NCI-H1436 treated with DMSO at 0.1 percent for 48 hours (cell line): Measurements from ENCODE around the gene FLT3LG.

Experiments used
- DNase-seq: peaks from one replicate; lab custom pipeline; 2025; lab: John Stamatoyannopoulos, UW

Gene FLT3LG

GRCh38 chr19:49473868-49474541 lies at the start of gene FLT3LG:
Gene FLT3LG, plus strand, starts transcription at chr19:49474215. Its CDS starts 425 bp downstream, at chr19:49474640.
- DNase-seq = no peak

DNA sequence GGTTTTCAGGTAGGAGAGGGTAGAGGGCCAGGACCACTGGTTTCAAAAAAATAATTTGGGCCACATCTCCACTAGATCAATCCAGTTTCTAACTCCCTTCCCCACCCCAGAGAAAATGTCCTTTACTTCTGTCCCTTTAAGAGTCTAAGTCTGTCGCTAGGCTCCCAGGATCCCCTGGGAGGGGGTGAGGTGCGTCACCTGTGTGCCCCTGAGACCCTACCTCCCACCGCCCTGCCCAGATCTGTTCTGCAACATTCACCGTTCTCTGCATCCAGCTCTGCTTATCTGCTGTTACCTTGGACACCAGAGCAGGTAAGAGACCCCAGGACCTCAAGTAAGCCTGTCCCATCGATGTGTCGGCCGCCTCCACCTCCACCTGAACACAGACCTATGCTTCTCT lies 48.8 kb upstream of the FLT3LG start, which contains the start of gene GFY:
Gene GFY (plus strand): TSS at position 211 of the 400 bp plus-strand sequence. CDS start 1,043 bp downstream, outside the sequence.
- DNase-seq = no peak

DNA sequence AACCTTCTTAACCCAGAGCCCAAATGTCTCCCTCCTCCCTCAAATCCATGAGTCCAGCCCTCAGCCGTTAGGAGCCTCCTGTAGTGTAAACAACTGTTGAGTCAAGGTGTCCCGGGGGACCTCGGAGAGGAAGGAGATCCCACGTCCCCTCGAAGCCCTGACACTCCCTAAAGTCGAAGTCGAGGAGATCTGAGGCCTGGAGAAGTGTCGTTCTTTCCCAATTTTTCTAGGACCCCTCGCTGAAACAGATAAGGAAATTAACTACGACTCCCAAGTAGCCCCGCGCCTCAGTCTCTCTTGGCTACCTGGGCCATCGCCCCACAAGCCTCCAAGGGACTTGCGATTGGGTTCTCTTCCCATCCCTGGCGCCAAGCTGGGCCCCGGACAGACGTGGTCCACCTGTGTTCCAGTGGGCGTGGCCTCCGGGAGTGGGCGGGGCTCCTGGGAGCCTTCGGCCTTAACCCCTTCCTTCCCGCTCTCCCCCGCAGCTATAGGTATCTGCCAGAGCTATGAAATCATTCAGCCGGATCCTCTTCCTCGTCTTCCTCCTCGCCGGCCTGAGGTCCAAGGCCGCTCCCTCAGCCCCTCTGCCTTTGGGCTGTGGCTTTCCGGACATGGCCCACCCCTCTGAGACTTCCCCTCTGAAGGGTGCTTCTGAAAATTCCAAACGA lies 48.0 kb upstream of the FLT3LG start:
- DNase-seq = no peak

DNA sequence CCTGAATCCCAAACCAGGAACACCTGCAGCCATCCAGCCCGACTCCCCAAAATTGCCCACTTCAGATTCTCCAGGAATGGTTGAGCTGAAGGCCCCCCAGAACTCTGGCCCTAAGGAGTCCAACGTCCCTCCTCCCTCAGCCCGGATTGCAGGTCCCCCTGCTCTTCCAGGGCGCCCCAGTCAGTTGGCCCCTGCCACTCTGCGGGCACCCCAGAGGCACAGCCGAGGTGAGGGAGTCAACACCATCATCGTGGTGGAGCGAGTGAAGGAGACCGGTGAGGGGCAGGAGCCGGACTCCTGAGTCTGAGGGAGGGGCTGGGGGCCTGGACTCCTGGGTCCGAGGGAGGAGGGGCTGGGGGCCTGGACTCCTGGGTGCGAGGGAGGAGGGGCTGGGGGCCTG lies 46.7 kb upstream of the FLT3LG start:
- no peak for DNase-seq

GRCh38 chr19:49427855-49428546 lies 46.0 kb upstream of the FLT3LG start:
- DNase-seq = no peak

GRCh38 chr19:49428547-49429451 lies 45.2 kb upstream of the FLT3LG start:
- no peak for DNase-seq

- DNase-seq = no peak
Measured at GRCh38 chr19:49430172-49430677, 43.8 kb upstream of the FLT3LG start.

DNA sequence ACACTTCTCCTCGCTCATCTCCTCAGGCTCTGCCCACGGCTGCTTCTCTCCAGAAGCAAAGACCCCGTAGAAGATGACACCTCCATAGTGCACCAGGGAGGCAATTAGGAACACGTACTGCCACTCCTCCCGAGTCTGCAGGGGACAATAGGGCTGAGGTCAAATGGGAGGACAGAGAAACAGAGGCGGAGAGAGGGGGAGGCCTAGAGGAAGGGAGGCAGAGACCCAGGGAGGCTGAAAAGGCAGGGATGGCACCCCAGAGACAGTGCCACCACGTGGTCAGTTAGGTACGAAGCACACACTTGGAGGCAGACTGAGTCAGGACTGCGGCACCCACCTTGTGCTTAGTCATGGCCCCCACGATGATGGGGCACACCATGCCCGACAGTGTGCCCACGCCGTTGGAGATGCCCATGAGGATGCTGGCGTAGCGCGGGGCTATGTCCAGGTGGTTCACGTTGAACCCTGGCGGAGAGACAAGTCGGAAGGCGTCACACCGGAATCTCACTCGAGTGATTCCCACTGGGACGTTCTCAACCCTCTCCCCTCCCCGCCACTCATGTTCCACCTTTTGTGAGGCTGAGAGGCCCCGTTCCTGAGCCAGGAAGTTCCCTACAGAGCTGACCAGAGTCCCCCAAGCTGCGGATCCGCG lies 43.2 kb upstream of the FLT3LG start:
- no peak for DNase-seq

DNA sequence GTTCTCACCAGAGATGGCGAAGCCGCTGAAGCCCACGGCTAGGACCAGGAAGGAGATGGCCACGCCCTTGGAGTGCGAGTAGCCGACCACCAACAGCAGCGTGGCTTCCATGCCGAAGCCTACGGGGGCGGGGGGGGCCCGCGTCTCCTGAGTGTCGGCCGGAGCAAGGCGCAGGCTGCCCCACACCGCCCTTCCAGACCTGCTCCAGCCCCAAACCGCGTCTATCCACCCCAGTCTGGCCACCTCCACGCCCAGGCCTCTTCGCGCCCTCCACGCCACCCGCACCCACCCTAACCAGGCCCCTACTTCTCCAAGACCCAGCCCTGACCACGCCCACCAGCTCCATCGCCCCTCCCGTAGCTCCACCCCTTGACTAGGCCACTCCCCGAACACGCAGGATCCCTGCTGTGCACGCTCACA lies 42.7 kb upstream of the FLT3LG start:
- DNase-seq = no peak

- DNase-seq = no peak
Measured at GRCh38 chr19:49432141-49433073, 41.6 kb upstream of the FLT3LG start.

- no peak for DNase-seq
Measured at GRCh38 chr19:49433240-49433901, 40.6 kb upstream of the FLT3LG start.

DNA sequence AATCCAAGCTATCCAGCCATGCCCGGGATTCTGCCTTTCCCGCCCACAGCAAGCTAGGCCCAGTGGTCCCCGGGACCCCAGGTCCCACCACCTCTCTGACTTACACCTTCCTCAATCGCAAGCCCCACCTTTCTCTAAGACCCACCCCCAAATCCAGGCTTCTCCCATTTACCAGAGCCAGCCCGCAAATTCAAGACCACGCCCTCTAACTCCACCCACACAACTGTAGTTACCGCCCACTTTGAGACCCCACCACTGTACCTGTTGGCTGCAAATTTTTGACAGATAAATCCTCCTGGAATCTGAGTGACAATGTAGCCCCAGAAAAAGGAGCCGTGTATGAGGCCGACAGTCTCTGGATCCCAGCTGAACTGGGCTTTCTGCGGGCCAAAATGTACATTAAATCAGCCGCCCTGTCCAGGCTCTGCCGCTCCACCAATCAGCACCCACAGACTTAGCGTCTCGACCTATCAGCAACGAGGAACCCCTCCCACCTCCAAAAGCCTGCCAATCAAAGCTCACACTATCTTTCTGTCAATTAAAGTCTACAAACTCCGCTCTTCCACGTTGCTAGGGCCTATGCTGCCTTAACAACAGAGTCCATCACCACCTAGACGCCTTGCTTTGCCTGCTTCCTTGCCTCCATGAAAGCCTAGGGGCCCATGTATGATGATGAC lies 39.0 kb upstream of the FLT3LG start:
- DNase-seq = no peak

DNA sequence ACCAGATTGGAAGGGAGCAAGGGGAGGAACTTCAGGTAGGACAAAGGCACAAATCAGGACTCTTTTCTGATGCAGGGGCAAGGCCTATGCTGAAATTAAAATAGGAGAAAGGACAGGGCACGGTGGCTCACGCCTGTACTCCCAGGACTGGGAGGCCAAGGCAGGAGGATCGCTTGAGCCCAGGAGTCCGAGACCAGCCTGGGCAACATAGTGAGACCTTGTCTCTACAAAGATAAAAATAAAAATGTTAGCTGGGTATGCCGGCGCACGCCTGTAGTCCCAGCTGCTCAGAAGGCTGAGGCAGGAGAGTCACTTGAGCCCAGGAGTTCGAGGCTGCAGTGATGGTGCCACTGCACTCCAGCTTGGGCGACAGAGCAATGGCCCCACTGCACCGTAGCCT lies 38.3 kb upstream of the FLT3LG start:
- DNase-seq = no peak

DNA sequence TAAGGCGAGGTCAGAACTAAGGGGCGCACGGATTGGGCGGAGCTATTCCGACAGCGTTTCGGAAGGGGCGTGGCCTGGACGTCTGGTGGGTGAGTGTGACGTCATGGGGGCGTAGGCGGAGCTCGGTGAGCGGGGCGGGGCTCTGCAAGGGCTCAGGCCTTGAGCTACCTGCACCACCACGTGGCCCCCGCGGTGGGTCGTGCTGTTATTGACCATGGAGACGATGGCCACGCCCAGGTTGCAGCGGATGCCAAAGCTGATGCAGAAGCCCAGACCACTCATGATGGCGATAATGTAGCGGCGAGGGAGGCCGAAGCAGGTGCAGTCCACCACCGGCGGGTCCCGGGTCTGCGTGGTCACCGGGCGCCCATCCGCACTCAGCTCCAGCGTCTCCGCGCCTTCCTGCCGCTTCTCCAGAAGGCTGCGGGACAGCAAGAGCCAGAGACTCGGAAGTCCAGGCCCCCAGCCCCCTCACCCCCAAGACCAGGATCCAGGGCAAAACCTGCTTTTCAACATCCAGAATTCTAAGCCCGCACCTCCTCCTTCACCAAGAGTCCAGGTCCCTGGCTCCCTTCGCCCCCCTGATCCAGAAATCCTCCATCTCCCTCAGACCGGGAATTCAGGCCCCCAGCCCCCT lies 37.5 kb upstream of the FLT3LG start:
- no peak for DNase-seq

- DNase-seq = no peak
Measured at GRCh38 chr19:49437231-49437630, 36.8 kb upstream of the FLT3LG start.

DNA sequence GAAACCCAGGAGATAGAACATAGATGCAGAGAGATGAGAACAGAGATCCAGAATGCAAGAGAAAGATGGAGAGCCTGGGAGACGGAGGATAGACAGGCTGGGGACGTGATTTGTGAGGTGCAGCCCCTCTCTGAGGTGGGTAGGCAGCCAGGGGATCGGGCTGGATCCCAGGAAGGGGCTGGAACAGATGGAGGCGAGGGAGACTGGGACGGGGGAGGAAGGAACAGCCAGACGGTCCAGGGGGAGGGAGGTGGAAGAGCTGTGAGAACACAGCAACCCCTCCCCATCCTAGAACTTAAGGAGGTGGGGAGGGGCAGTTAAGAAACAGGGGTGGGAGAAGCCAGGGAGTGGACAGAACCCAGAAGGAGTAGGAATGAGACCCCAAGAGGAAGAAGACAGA lies 35.8 kb upstream of the FLT3LG start:
- DNase-seq = no peak

DNA sequence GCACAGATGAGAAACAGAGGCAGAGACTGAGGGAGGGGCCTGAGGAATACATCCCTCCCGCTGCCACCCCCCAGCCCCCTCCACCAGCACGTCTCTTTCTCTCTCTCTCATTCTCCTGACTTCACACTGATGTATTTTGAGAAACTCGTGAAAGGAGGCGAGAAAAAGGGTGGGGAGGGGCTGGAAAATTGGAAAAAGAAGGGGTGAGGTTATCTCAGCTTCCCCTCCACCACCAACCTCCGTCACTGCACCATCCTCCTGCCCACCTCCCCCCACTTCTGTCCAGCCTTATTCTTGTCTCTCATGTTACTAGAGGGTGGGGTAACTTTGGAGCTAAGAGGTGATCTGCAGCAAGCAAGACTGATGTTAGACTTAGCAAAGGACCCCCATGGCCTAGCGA lies 34.2 kb upstream of the FLT3LG start:
- DNase-seq = no peak

- no peak for DNase-seq
Measured at GRCh38 chr19:49440439-49441209, 33.4 kb upstream of the FLT3LG start.
